GM21786 (cell line): ENCODE results near the gene PAK5.

Experiments used
- ATAC-seq: cut with Tn5 transposase; IDR thresholded peaks from one replicate; pipeline ENCODE4 v1.9.1; 2021; ENCODE audit not compliant: unreplicated experiment

The PAK5 gene

DNA sequence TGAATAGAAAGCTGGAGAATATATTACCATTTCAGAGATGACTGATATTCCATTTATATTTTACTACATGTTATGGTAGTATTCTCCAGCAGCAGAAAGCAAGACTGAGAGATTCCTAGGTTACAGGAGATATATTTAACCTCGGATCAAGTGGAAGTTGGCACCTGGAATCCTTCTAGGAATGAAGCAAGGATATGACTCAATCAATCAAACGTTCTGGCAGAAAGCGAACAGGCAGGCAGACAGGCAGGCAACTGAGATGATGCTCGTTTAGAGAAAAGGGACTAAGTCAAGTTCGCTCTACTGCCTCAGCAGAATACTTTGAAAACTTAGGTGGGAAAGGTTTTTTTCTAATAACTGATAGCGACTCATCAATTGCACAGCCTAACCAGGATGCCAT lies 46.2 kb downstream of the PAK5 start:
- ATAC-seq = no peak

- no peak for ATAC-seq
Measured at GRCh38 chr20:9789131-9789530, 49.7 kb downstream of the PAK5 start.

GRCh38 chr20:9775176-9775575 lies 63.7 kb downstream of the PAK5 start:
- no peak for ATAC-seq

DNA sequence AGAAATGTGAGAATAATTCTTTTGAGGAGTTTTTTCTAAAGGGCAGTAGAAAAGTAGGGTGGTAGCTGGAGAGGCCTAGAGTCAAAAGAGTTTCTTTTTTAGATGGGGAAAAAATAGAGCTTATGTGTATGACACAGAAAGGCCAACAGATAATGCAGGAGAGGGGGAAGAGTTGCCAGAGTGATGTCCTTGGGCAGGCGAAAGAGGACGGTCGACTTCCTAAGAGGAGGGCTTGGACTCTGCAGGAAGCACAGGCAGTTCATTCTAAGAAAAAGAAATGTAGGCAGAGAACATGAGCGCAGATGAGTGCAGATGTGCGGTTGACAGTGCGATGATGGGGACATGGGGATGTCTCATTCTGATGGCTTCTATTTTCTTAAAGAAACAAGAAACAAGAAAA lies 68.9 kb downstream of the PAK5 start:
- no peak for ATAC-seq

DNA sequence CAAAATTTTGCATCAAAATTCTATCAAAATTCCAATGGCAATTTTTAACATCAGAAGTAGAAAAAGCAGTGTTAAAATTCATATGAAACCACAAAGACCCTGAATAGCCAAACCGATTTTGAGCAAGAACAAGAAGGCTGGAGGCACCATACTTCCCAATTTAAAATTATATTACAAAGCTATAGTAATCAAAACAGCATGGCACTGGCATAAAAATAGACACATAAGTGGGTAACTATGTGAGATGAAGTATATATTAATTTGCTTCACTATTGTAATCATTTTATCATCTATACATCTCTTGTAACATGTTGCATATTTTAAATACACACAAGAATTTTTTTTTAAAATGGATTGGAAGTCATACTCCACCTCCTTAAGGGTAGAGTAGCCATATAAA lies 77.4 kb downstream of the PAK5 start:
- no peak for ATAC-seq

DNA sequence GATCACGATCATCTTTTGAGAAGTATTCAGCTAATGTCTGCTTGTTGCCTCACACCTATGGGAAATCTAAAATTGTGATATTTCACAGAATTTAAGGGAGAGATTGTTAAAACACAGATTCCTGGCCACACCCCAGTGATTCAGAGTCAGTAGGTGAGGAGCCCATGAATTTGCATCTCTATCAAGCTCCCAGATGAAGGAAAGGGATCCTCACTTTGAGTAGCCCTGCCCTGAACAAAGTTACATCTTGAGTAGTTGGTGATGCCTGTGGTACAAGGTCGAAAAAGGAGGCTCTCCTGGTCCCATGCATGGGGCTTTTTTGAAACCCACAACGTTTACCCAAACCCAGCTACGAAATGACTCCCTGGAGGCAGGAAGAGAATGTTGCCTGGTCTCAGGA lies 79.5 kb downstream of the PAK5 start:
- no peak for ATAC-seq

DNA sequence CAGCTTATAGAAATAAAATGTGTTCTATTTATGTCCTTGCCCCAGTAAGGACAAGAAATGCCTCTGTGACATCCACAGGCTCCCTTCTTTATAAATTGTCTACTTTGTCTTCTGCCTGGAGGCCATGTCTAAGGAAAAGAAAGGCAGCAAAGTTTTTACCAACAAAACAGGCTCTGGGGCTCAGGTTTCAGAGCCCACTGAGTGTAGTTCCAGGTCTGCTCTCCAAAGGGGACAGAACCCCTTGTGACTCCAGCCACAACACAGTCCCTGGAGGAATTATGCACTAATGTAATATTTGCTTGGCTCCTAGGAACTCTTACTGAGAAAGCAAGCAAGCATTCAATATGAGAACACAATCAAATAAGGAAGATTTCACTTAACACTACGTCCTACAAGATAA lies 80.1 kb downstream of the PAK5 start:
- ATAC-seq = no peak

DNA sequence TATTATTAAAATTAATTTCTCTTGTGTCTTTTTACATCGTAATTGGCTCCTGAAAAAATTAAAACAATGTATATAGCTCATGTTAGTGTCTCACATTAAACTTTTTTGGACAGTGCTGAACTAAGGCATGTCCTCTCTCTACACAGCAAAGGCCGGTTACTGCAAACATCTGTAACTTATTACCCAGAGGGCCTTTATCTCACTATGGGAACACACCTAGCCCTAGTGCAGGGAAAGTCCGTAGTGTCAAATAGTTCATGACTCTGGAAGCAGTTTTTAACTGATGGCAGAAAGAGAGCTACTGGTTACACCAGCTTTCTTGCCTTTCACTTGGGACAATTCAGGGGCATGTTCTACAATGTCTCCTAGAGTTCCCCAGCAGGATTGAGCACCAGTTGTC lies 82.2 kb downstream of the PAK5 start:
- no peak for ATAC-seq

DNA sequence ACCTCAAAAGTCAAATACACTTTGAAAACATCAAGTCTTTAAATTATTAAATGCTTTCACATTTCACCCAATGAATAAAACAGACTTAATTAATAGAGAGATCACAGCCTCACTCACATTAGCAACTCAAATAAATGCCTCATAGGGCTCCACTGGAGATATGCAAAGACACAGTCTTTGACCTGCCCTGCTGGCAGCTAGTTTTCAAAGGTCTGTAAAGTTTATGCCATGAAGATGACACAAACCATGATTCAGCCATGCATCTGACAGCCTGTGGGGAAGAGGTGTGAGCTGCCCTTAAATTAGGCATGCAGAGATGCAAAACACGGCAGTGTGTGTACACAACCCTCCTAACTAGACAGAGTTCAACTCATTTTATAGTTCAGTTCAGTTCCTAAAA lies 83.6 kb downstream of the PAK5 start:
- ATAC-seq = no peak

- ATAC-seq = no peak
Measured at GRCh38 chr20:9744551-9744950, 94.3 kb downstream of the PAK5 start.

- ATAC-seq = no peak
Measured at GRCh38 chr20:9743871-9744270, 95.0 kb downstream of the PAK5 start.

DNA sequence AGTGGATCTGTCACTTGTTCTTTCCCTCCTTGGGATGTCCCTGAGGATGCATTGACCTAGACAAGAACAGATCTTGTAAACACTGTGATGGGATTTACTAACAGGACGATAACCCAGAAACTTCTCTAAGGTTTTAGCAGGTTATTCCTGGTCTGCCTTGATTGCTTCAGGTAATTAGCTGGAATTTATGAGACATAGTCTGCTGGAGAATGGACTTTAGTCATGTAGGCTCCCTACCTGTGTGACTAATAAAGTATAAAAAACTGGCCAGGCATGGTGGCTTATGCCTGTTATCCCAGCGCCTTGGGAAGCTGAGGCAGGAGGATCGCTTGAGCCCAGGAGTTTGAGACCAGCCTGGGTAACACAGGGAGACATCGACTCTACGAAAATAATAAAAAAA lies 96.1 kb downstream of the PAK5 start:
- ATAC-seq = no peak

- no peak for ATAC-seq
Measured at GRCh38 chr20:9741996-9742395, 96.9 kb downstream of the PAK5 start.

DNA sequence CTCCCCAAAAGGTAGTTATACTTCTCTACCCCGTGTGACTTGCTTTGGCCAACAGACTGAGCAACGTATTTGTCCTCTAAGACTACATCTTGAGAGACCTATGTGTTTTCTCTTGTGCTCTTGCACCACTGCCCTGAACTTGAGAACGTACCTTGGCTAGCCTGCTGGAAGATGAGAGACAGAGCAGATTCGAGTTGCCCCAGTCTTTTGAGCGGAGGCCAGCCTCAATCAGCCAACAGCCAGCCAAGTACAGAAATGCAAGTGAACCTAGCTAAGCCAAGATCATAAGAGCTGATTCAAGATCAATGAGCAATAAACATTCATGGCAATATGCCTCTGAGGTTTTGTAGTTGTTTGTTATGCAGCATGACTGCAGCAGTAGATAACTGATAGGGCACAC lies 98.4 kb downstream of the PAK5 start:
- ATAC-seq = no peak

- ATAC-seq = no peak
Measured at GRCh38 chr20:9739991-9740390, 98.9 kb downstream of the PAK5 start.

- no peak for ATAC-seq
Measured at GRCh38 chr20:9736373-9736772, 102.5 kb downstream of the PAK5 start.

DNA sequence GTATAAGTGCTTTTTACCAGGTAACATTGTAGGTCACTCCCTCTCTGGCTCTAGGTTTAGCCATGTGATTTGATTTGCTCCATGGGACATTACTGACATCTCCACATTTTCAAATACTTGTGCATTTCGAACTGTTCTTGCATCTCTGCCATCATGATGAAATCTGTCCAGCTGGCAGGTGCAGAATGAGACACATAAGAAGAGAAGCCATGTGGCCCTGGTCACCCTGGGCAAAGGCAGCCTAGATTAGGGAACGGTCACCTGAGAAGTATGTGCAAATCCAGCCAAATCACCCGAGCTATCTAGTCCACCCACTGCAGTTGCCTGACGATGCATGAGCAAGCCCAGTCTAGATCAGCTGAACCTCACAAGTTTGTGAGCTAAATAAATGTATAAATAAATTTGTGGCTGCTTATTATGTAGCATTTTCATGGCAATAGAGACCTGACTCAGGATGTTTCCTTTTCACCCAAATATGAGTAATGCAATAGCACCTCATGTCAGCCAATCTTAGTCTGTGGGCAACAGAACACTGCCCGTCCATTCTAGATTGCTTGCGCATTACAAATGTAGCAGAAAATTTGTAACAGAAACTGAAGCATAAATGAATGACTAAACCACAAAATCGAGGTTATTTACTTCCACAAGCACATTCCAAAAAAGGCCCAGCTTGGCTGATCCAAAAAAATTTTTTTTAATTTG lies 115.2 kb downstream of the PAK5 start:
- ATAC-seq = no peak

- no peak for ATAC-seq
Measured at GRCh38 chr20:9711872-9712271, 127.0 kb downstream of the PAK5 start.

DNA sequence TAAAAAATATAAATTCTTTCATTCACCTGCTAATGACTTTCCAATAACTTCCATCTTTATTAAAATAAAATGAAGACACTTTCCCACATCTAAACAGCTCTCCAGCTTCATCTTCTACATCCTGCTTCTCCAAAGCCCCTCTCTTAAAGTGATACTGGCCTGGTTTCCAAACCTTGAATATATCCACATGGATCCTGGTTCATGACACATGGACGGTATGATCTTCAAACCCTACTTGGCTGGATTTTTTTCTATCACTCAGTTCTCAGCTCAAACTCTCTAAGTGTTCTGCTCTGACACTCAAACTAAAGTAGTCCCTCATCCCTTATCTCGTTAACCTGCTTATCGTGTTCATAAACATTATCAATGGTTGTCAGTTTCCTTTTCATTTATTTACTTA lies 128.2 kb downstream of the PAK5 start:
- ATAC-seq = no peak

- no peak for ATAC-seq
Measured at GRCh38 chr20:9705722-9706476, 133.0 kb downstream of the PAK5 start.

DNA sequence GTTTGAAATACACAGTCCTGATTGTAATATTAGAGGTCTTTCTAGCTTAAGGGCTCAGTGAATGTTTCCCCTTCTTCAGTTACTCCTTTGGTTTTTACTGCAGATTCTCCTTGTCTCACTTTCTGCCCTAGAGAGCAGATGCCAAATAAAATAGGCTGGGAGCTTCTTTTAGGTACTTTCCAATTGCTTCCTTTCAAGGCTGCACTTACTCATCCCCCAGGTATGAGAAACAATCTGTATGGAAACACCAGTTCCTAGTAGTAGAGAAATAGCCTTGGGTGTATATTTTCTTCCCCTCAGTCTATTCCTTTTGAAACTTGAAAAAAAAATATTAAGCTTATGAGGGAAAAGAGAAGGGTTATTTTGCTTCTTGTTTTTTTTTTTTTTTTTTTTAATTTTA lies 139.7 kb downstream of the PAK5 start:
- ATAC-seq = no peak

GRCh38 chr20:9689041-9689440 lies 149.8 kb downstream of the PAK5 start:
- no peak for ATAC-seq

DNA sequence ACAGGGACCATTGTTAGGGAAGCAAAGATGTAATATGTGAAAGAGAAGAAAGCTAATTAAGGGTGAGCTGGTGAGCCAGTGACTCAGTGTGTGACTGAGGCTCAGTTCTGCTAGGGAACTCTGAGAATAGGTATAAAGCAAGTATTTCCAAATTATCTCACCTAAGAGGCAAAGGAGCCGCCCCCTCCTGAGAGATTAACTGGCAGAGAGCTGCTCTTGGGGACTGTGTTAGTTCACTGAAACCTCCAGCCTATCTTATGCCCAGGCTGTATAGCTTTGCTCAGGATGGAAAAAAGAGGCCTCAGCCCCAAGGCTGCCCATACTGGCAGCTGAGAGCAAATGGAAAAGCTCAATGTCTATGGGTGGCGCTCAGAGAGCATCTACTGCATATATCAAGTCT lies 152.0 kb downstream of the PAK5 start:
- ATAC-seq = no peak
